ENCODE measurements around the gene SLC39A1.

SLC39A1 gene

GRCh38 chr1:153954826-153955225 lies 8.5 kb downstream of the SLC39A1 start:
- no peak overlapping the region for H3K9ac ChIP-seq (ENCODE audit: low read depth in 1 of 2, low read length in 2 of 2)
- H3K4me1 ChIP-seq (ENCODE audit: control insufficient read depth in 1 of 2, insufficient read depth in 2 of 2, low read length in 2 of 2): peaks cover 29 to 32% of the 10 kb centered on the region in 2 donors
- H3K36me3 ChIP-seq (ENCODE audit: control insufficient read depth in 1 of 2, insufficient read depth in 2 of 2, low read length in 2 of 2): peaks cover 33 to 43% of the 10 kb centered on the region in 2 donors
- H3K9me3 ChIP-seq (ENCODE audit: control insufficient read depth in 1 of 2, low read length in 2 of 2): no peaks in the 10 kb centered on the region
- H3K27ac ChIP-seq (ENCODE audit: low read depth, low read length): no peak overlapping the region
- H3K4me3 ChIP-seq (ENCODE audit: low read depth in 1 of 2, low read length in 2 of 2): no peak overlapping the region
- H3K27me3 ChIP-seq (ENCODE audit: control insufficient read depth in 1 of 2, insufficient read depth in 2 of 2, low read length in 2 of 2): no peaks in the 10 kb centered on the region

GRCh38 chr1:153953859-153954365 lies 9.4 kb downstream of the SLC39A1 start:
- Histone ChIP-seq H3K4me1 (ENCODE audit: control insufficient read depth in 1 of 2, insufficient read depth in 2 of 2, low read length in 2 of 2) (peaks cover 23 to 27% of the 10 kb centered on the region in 2 donors), H3K9ac (ENCODE audit: low read depth in 1 of 2, low read length in 2 of 2) (no peak overlapping the region)

GRCh38 chr1:153951801-153952200 lies 11.5 kb downstream of the SLC39A1 start:
- no peak overlapping the region for H3K27ac ChIP-seq (ENCODE audit: low read depth, low read length)
- peaks cover 47 to 63% of the 10 kb centered on the region in 2 donors for H3K36me3 ChIP-seq (ENCODE audit: control insufficient read depth in 1 of 2, insufficient read depth in 2 of 2, low read length in 2 of 2)
- no peaks in the 10 kb centered on the region for H3K9me3 ChIP-seq (ENCODE audit: control insufficient read depth in 1 of 2, low read length in 2 of 2)
- no peak overlapping the region for H3K9ac ChIP-seq (ENCODE audit: low read depth in 1 of 2, low read length in 2 of 2)
- no peaks in the 10 kb centered on the region for H3K27me3 ChIP-seq (ENCODE audit: control insufficient read depth in 1 of 2, insufficient read depth in 2 of 2, low read length in 2 of 2)
- no peak overlapping the region for H3K4me3 ChIP-seq (ENCODE audit: low read depth in 1 of 2, low read length in 2 of 2)
- H3K4me1 ChIP-seq (ENCODE audit: control insufficient read depth in 1 of 2, insufficient read depth in 2 of 2, low read length in 2 of 2): peaks cover 16% of the 10 kb centered on the region in 2 donors

More at GRCh38 chr1:153953859-153954365, 9.4 kb downstream of the SLC39A1 start:
- Histone ChIP-seq H3K9me3 (ENCODE audit: control insufficient read depth in 1 of 2, low read length in 2 of 2) (no peaks in the 10 kb centered on the region), H3K4me3 (ENCODE audit: low read depth in 1 of 2, low read length in 2 of 2) (no peak overlapping the region), H3K27me3 (ENCODE audit: control insufficient read depth in 1 of 2, insufficient read depth in 2 of 2, low read length in 2 of 2) (no peaks in the 10 kb centered on the region), H3K36me3 (ENCODE audit: control insufficient read depth in 1 of 2, insufficient read depth in 2 of 2, low read length in 2 of 2) (peaks cover 37 to 49% of the 10 kb centered on the region in 2 donors), H3K27ac (ENCODE audit: low read depth, low read length) (no peak overlapping the region)

GRCh38 chr1:153951183-153951582 lies 12.2 kb downstream of the SLC39A1 start:
- peaks cover 47 to 63% of the 10 kb centered on the region in 2 donors for H3K36me3 ChIP-seq (ENCODE audit: control insufficient read depth in 1 of 2, insufficient read depth in 2 of 2, low read length in 2 of 2)
- H3K27ac ChIP-seq (ENCODE audit: low read depth, low read length): no peak overlapping the region
- H3K4me3 ChIP-seq (ENCODE audit: low read depth in 1 of 2, low read length in 2 of 2): no peak overlapping the region
- H3K9ac ChIP-seq (ENCODE audit: low read depth in 1 of 2, low read length in 2 of 2): no peak overlapping the region
- peaks cover 12% of the 10 kb centered on the region in 2 donors for H3K4me1 ChIP-seq (ENCODE audit: control insufficient read depth in 1 of 2, insufficient read depth in 2 of 2, low read length in 2 of 2)
- no peaks in the 10 kb centered on the region for H3K9me3 ChIP-seq (ENCODE audit: control insufficient read depth in 1 of 2, low read length in 2 of 2)
- H3K27me3 ChIP-seq (ENCODE audit: control insufficient read depth in 1 of 2, insufficient read depth in 2 of 2, low read length in 2 of 2): no peaks in the 10 kb centered on the region

- peaks cover 34 to 55% of the 10 kb centered on the region in 2 donors for H3K36me3 ChIP-seq (ENCODE audit: control insufficient read depth in 1 of 2, insufficient read depth in 2 of 2, low read length in 2 of 2)
- peaks cover 22 to 23% of the 10 kb centered on the region in 2 donors for H3K4me1 ChIP-seq (ENCODE audit: control insufficient read depth in 1 of 2, insufficient read depth in 2 of 2, low read length in 2 of 2)
- peak within 1 kb of the TSS; percentile 93 for H3K27ac ChIP-seq (ENCODE audit: low read depth, low read length)
Measured at GRCh38 chr1:153946622-153947241, 16.6 kb downstream of the SLC39A1 start, which contains the start of gene DENND4B. Gene DENND4B, minus strand, starts transcription at chr1:153946718. Its CDS starts 2,344 bp downstream, at chr1:153944374.

GRCh38 chr1:153945795-153946621 lies 17.3 kb downstream of the SLC39A1 start:
- Histone ChIP-seq H3K27me3 (ENCODE audit: control insufficient read depth in 1 of 2, insufficient read depth in 2 of 2, low read length in 2 of 2) (no peaks in the 10 kb centered on the region), H3K36me3 (ENCODE audit: control insufficient read depth in 1 of 2, insufficient read depth in 2 of 2, low read length in 2 of 2) (peaks cover 36 to 55% of the 10 kb centered on the region in 2 donors)

More at GRCh38 chr1:153946622-153947241, 16.6 kb downstream of the SLC39A1 start, which contains the start of gene DENND4B:
- H3K9ac ChIP-seq (ENCODE audit: low read depth in 1 of 2, low read length in 2 of 2): peak within 1 kb of the TSS; percentile 89 to 97
- peak within 1 kb of the TSS; percentile 80 to 95 for H3K4me3 ChIP-seq (ENCODE audit: low read depth in 1 of 2, low read length in 2 of 2)
- no peaks in the 10 kb centered on the region for H3K9me3 ChIP-seq (ENCODE audit: control insufficient read depth in 1 of 2, low read length in 2 of 2)
- no peaks in the 10 kb centered on the region for H3K27me3 ChIP-seq (ENCODE audit: control insufficient read depth in 1 of 2, insufficient read depth in 2 of 2, low read length in 2 of 2)

GRCh38 chr1:153945131-153945794 lies 18.1 kb downstream of the SLC39A1 start:
- Histone ChIP-seq H3K4me3 (ENCODE audit: low read depth in 1 of 2, low read length in 2 of 2) (peak overlapping the region; percentile 80 to 95), H3K27ac (ENCODE audit: low read depth, low read length) (peak overlapping the region; percentile 93), H3K4me1 (ENCODE audit: control insufficient read depth in 1 of 2, insufficient read depth in 2 of 2, low read length in 2 of 2) (peaks cover 22 to 23% of the 10 kb centered on the region in 2 donors), H3K36me3 (ENCODE audit: control insufficient read depth in 1 of 2, insufficient read depth in 2 of 2, low read length in 2 of 2) (peaks cover 30 to 55% of the 10 kb centered on the region in 2 donors), H3K9me3 (ENCODE audit: control insufficient read depth in 1 of 2, low read length in 2 of 2) (no peaks in the 10 kb centered on the region), H3K27me3 (ENCODE audit: control insufficient read depth in 1 of 2, insufficient read depth in 2 of 2, low read length in 2 of 2) (no peaks in the 10 kb centered on the region), H3K9ac (ENCODE audit: low read depth in 1 of 2, low read length in 2 of 2) (peak overlapping the region; percentile 89 to 97)

More at GRCh38 chr1:153945795-153946621, 17.3 kb downstream of the SLC39A1 start:
- peak overlapping the region; percentile 80 to 95 for H3K4me3 ChIP-seq (ENCODE audit: low read depth in 1 of 2, low read length in 2 of 2)
- peaks cover 22 to 23% of the 10 kb centered on the region in 2 donors for H3K4me1 ChIP-seq (ENCODE audit: control insufficient read depth in 1 of 2, insufficient read depth in 2 of 2, low read length in 2 of 2)
- no peaks in the 10 kb centered on the region for H3K9me3 ChIP-seq (ENCODE audit: control insufficient read depth in 1 of 2, low read length in 2 of 2)
- H3K9ac ChIP-seq (ENCODE audit: low read depth in 1 of 2, low read length in 2 of 2): peak overlapping the region; percentile 89 to 97
- peak overlapping the region; percentile 93 for H3K27ac ChIP-seq (ENCODE audit: low read depth, low read length)

GRCh38 chr1:153944827-153945117 lies 18.6 kb downstream of the SLC39A1 start:
- Histone ChIP-seq H3K27me3 (ENCODE audit: control insufficient read depth in 1 of 2, insufficient read depth in 2 of 2, low read length in 2 of 2) (no peaks in the 10 kb centered on the region), H3K4me1 (ENCODE audit: control insufficient read depth in 1 of 2, insufficient read depth in 2 of 2, low read length in 2 of 2) (peaks cover 22 to 23% of the 10 kb centered on the region in 2 donors), H3K36me3 (ENCODE audit: control insufficient read depth in 1 of 2, insufficient read depth in 2 of 2, low read length in 2 of 2) (peaks cover 26 to 55% of the 10 kb centered on the region in 2 donors), H3K9ac (ENCODE audit: low read depth in 1 of 2, low read length in 2 of 2) (peak overlapping the region; percentile 89 to 97), H3K27ac (ENCODE audit: low read depth, low read length) (peak overlapping the region; percentile 93), H3K4me3 (ENCODE audit: low read depth in 1 of 2, low read length in 2 of 2) (peak overlapping the region; percentile 80 to 95), H3K9me3 (ENCODE audit: control insufficient read depth in 1 of 2, low read length in 2 of 2) (no peaks in the 10 kb centered on the region)

- Histone ChIP-seq H3K4me1 (ENCODE audit: control insufficient read depth in 1 of 2, insufficient read depth in 2 of 2, low read length in 2 of 2) (peaks cover 22 to 23% of the 10 kb centered on the region in 2 donors), H3K27ac (ENCODE audit: low read depth, low read length) (no peak overlapping the region), H3K36me3 (ENCODE audit: control insufficient read depth in 1 of 2, insufficient read depth in 2 of 2, low read length in 2 of 2) (peaks cover 26 to 57% of the 10 kb centered on the region in 2 donors), H3K4me3 (ENCODE audit: low read depth in 1 of 2, low read length in 2 of 2) (peak overlapping the region; percentile 80 to 95), H3K9me3 (ENCODE audit: control insufficient read depth in 1 of 2, low read length in 2 of 2) (no peaks in the 10 kb centered on the region), H3K27me3 (ENCODE audit: control insufficient read depth in 1 of 2, insufficient read depth in 2 of 2, low read length in 2 of 2) (no peaks in the 10 kb centered on the region), H3K9ac (ENCODE audit: low read depth in 1 of 2, low read length in 2 of 2) (peak overlapping the region; percentile 89 to 97)
Measured at GRCh38 chr1:153944005-153944826, 19.1 kb downstream of the SLC39A1 start.

All from duodenal mucosa (tissue), 2 donors.